DMS114 treated with DMSO at 0.1 percent for 48 hours (cell line): ENCODE data around the gene USP7.
"Not testable (repeated sequence)": the region's sequence is repeated elsewhere in the genome, so short reads cannot be mapped to it uniquely, and the experiment has no call there.

Experiments
- DNase-seq: peaks from one replicate; lab custom pipeline; 2025; ENCODE audit not compliant: unreplicated experiment; lab: John Stamatoyannopoulos, UW

USP7 gene

DNA sequence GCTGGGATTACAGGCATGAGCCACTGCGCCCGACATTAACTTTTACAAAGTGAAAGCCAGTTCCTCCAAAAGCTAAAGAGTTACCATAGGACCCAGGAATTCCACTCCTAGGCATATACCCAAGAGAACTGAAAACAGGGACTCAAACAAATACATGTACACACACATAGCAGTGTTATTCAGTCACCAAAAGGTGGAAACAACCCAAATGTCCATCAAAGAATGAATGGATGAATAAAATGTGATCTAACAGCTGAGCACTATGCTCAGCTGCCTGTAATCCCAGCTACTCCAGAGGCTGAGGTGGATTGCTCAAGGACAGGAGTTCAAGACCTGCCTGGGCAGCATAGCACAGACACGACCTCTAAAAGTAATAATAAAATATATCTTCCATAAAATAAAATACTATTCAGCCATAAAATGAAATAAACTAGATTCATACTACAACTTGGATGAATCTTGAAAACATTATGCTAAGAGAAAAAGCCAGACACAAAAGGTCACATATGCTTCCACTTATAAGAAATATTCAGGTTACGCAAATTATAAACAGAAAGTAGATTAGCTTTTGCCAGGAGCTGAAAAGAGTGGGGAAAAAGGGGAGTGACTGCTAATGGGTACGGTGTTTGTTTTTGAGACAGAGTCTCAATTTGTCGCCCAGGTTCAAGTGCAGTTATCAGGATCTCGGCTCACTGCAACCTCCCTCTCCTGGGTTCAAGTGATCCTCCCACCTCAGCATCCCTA lies 9.3 kb upstream of the USP7 start:
- no peak for DNase-seq

DNA sequence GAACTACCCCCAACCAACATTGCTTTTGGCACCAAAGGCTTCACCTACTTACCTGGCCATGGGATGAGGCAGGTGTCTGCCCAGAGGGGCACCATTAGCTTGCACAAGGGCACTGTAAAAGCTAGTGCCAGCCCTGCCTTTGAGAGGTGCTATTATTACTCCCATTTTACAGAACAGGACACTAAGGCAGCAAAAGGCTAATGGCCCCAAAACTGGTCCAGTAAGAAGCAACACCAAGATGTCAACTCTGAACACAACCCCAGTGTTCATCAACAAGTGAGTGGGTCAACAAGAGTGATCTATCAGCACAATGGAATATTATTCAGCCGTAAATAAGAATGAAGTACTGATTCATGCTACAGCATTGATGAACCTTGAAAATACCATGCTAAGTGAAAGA lies 7.7 kb upstream of the USP7 start:
- no peak for DNase-seq

DNA sequence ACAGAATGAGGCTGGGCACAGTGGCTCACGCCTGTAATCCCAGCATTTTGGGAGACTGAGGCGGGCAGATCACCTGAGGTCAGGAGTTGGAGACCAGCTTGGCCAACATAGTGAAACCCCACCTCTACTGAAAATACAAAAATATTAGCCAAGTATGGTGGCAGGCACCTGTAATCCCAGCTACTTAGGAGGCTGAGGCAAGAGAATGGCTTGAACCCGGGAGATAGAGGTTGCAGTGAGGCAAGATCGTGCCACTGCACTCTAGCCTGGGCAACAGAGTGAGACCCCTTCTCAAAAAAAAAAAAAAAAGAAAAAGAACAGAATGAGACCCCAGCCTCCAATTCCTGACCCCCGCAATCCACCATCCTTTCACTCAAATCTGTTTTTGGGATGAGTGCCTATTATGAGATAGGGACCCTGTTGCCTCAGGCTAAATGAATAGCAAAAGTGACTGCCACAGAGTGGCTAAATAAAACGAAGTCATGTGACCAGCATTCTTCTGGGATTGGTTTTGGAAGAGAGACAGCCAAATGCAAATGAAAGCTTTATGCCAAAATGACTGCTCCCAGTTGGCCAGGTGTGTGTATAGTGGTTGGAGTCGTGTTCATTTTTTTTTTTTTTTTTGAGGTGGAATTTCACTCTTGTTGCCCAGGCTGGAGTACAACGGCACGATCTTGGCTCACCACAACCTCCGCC lies 5.6 kb upstream of the USP7 start:
- DNase-seq = not testable (repeated sequence)

DNA sequence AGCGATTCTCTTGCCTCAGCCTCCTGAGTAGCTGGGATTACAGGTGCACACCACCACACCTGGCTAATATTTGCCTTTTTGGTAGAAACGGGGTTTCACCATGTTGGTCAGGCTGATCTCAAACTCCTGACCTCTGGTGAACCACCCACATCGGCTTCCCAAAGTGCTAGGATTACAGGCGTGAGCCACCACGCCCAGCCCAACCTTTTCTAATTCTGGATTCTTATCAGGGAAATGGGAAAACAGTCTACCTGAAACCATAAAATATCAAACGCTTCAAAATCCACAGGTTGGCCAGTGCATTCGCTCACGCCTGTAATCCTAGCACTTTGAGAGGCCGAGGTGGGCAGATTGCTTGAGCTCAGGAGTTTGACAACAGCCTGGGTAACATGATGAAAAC lies 4.3 kb upstream of the USP7 start:
- not testable (repeated sequence) for DNase-seq

DNA sequence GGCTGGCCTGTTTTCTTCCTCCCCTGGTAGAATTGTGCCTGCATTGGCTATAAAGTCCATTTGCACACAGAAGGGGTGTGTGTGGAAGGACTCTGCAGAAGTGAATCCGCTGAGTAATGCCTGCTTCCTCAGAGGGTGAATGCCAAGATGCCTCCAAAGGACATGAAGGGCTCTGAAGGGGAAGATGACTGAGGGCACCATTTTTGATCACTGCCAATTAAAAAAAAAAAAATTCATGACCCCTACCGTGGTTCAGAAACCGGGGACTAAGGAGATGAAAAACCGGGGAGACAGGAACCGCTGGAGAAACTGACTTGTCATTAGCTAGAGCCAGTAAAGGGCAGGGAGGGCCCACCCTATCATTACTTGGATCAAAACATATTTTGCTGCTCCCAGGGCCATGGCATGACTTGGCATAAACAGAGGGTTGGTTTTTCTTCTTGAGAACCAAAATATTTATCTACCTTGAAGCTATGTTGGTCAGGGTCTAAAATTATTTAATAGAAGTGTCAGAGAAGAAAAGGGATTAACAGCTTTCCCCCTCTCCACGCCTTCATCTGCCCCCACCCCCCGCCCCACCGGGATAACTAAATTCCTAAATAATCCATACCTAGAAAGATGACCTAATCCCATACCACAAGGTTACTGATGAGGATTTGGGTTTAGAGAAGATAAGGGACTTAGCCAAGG lies 3.6 kb upstream of the USP7 start:
- DNase-seq = no peak

DNA sequence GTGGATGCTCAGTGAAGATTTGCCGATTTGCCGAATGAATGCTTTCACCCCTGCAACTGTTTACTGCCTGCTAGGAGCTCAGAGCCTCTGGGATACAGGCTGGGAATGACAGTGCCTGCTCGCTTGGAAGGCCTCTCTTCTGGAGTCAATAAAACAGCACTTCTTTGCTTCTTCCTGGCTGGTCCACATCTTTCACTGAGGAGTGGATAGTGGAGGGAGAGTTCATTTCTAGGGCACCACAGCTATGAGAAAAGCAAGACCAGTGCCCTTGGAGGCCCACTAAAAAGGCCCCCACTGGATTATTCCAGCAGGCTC lies 3.1 kb upstream of the USP7 start:
- no peak for DNase-seq

DNA sequence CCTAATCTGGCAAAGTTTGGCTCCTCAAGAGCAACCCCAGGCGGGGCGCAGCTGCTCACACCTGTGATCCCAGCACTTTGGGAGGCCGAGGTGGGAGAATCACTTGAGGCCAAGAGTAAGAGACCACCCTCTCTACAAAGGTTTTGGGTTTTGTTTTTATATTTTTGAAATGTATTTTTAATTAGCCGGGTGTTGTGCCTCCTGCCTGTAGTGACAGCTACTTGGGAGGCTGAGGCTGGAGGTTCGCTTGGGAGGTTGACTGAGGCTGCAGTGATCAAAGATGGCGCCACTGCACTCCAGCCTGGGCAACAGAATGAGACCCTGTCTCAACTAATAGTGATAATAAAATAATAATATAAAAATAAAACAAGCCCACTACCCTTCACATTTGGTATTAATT lies 756 bp upstream of the USP7 start:
- no peak for DNase-seq

DNA sequence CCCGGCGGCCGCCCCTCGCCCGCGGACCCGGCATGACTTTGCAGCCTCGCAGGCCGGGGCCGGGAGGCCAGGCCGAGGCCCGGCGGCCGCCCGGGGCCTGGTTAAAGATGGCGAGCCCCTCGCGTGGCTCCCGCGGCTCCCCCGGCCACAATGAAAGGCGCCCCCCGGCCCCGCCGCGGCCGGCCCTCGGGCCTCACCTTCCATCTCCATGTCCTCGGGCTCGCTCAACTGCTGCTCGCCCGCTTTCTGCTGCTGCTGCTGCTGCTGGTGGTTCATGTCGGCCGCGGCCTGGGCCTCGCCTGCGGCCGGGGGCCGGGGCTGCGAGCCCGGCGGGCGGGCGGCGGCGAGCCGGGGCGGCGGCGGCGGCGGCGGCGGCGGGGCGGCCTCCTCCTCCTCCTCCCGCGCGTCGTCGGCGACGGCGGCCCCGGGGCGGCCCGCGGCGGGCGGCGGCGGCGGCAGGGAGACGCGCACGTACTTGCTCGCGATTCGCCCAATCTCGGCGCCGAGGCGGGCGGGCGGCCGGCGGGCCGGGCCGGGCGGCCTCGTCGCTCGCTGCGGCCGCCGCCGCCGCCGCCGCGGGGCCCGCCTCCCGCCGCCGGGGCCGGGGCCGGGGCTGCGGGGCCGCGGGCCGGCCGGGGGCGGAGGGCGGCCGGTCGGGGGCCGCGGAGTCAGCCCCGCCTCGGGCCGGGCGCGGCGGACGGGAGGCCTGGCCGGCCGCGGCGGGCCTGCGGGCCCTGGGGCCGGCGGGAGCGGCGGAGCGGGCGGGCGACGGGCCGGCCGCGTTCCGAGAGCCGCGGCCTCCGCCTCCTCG lies 491 bp downstream of the USP7 start:
- no peak for DNase-seq

DNA sequence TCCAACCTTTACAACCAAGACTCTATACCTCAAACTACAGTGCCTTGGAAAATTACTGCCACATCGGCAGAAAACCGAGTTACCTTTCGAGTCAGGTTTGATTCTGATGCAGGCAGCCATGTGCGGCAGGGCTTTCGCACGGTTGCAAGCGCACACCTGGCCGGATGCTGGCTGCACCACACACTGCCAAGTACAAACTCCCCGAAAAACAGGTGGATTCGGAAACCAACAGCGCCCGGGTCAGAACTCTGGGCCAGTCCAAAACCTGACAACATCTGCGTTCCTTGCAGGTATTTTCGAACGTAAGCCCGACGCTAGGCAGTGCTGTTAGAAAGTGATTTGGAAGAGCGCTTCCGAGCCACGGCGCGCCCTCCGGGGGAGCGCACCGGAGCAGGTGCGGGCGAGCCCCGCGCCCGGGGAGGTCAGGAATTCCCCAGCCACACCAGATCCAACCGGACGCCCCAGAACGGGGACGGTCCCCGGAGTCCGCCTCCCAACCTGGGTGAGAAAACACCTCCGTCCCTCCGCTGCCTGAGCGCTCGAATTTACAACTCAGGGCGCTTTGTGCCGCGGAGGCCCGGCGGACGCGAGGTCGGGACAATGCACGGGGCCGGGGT lies 1.2 kb downstream of the USP7 start:
- no peak for DNase-seq

DNA sequence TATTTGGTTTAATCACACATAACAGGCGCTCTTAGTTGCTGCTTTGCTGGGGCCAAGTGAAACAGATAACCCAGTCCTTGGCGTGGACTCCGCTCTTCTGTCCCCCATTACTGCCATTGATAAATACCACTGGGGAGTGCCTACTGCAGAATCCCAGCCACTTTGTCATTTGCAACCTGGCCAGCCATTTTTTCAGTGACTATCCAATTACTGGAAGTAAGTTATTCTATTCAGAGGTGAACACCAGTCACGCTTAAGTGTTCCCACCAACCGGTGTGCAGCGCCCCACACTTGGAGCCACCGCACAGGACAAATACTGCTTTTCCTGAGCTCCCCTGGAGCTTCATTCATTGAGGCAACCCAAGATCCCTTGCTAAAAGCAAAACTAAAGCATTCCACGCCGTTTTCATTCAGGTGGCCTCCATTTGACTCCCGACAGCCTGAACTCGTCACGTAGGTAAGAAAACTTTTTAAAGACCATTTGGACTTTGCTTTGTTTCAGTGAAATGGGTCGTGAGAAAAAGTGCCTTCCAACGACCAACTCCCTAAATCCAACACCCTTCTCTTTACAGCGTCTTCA lies 1.8 kb downstream of the USP7 start:
- no peak for DNase-seq

DNA sequence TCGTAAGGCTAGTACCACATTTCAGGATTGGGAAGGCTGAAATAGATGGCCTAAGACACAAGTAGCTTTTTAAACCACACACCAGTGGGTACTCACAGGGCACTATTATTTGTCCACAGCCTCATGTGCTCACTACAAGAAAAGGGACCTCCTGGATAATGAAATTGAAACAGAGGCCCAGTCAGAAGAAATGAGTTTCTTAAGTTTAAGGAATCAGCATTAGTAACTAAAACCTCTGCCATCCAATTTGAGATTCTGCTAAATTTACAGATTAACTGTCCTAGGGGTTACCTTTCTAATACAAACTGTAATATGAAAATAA lies 3.0 kb downstream of the USP7 start:
- DNase-seq = no peak

DNA sequence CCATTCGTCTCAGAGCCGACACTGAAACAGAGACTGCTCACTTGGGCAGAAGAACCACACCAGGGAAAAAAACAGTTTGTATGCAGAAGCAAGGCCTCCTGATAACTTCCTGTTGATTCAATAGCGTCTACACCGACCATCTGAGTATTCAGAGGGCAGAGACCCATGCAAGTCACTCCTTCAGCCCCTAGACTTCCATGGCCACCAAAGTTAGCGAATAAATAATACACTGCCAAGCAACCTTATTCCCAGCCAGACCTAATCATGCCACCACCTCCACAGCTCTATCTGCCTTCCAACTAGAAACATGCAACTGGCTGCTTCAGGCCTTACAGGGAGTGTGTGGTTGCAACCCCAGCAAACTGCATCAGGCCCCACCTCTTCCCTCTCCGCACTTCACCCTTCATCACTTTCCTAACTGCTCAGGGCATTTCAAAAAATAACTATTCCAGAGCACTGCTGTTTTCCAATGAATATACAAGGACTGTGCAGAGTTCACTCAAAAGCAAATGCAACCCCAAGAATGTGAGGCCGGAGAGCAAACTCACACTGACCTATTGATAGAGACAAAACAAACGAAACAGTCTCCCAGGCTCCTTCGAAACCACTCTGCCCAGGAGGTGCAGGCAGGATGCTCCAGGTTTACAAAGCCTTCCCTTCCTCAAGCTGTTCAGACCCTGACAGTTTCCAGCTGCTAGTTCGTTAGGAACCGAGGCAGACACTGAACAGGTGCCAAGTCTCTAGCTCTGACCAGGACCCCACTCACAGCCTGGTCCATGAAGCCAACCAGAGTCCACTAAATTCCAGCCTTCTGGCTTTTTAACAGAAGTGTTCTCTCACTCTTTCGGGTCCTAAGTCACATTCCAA lies 3.6 kb downstream of the USP7 start:
- no peak for DNase-seq

DNA sequence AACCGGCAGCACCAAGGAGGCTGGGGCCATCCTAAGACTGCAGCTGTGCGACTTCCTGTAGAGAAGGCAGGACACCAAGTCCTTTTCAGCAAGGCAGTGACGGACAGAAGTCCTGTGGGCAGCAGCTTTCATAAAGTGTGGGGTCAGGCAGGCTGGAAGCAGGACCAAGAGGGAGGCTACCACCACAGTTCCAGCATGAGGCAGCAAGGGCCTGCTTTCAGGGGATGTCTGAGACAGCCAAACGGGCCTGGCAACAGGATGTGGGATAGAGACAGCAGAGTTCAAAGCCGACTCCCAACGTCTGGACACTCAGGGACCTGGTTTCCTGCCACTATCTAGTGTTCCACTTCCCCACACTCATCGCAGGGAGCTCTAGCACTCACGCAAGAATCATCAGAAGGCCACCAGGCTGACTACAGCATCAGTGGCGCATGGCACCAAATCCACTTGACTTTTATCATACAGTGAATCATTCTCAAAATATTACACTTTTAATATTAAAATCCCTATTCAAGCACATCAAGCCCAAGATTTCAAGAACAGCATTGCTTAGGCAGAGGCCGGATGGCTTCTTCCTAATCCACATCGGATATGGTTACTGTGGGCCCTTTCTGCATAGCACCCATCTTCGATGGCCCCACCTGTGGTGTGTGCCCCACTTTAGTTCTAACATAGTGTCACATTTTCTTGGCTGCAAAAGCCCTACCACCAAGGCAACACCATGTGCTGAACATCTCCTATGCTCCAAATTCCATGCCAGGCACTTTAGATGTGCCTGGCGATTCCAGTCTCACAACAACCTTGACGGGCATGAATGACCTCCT lies 5.2 kb downstream of the USP7 start:
- no peak for DNase-seq

DNA sequence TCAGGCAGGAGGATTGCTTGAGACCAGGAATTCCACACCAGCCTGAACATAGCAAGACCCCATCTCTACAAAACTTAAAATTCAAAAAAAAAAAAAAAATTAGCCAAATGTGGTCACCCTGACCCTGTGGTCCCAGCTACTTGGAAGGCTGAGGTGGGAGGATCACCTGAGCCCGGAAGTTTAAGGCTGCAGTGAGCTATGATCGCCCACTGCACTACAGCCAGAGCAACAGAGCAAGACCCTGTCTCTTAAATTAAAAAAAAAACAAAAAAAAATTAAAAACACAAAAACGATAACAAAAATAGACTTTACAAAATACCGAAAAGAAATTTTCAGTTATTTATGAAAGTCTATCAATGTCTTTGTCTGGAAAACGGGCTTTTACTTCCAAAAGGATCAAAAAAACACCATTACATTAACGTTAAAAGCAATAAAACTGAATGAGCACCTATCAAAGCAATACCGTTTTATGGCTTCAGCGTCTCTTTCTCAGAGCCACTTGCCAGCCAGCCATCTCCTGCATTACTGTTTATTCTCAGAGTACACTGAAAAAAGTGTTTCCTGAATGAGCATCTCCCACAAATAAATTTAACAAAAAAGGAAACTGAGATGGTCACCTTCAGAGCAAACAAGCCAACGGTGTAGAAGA lies 6.1 kb downstream of the USP7 start:
- DNase-seq = no peak

DNA sequence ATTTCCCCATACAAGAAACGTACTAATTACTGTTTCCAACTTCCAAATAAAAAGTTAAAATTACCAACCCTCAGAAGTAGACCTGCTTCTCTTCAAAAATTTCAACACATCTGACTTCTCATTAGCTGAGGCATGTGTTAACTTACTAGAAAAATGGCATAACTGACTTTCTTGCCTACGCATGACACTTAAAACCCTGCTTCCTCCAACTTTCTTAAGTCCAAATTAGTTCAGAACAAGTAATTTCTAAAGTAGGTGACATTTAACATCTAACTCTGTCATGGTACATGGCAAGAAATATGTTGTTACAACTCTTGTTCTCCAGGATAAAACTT lies 6.7 kb downstream of the USP7 start:
- DNase-seq = no peak

DNA sequence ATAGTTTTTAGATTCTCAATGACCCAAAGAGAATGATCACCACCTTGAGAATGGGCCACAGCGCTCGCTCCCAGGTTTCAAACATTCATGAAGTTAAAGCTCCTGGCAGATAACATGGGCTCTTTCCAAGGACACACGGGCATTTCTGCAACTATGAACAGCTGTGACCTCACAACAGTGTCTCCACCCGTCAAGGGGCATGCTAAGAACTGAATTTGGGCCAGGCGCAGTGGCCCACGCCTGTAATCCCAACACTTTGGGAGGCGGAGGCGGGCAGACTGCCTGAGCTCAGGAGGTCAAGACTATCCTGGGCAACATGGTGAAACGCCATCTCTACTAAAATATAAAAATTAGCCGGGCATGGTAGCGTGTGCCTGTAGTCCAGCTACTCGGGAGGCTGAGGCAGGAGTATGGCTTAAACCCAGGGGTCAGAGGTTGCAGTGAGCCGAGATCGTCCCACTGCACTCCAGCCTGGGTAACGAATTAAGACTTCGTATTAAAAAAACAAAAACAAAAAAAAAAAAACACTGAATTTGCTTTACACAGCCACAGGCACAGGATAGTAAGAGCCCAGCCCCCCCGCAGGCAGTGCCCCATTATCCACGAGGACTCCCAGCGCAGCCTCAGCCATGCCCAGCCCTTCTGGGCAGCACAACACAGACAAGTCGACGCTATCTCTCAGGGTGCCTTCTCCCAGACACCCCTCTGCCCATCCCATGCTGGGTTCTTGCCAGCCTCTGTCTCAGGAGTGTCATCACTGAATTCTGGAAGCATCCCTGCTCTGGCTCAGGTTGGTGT lies 7.2 kb downstream of the USP7 start:
- DNase-seq = no peak

DNA sequence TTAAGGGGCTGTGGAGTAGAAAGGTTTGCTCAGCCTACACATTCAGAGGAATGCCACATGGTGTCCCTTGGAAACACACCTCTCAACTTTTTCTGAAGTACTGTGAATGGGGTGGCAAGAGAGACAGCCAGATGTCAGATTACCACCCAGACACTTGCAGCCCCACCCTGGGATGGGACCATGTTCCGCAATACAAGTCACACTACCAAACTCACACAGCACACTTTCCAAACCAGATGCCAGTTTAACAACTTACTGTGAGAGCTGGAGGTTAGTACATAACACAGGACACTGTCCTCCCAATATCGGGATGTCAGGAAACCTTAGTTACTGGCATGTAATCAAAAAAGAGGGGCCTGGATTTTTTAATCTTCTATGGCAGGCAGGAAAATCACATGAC lies 7.9 kb downstream of the USP7 start:
- no peak for DNase-seq

DNA sequence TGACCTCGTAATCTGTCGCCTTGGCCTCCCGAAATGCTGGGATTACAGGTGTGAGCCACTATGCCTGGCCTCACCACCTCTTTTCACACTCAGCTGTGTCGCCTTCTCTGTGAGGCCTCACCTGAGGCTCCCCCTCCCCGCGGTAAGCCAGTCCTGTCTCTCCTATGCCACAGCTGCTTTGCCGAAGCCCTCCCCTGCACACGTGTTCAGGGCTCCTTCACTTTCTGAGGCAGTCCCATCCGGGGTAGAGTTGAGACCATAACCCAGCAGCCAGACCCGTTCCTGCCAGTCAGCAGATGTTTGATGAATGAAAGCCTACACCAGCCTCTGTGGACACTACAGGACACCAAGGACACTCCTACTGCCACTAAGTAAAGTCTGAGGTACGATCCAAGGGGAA lies 10.6 kb downstream of the USP7 start:
- no peak for DNase-seq
